Measurements from ENCODE around the gene CHKA.
"Not testable (repeated sequence)": the region's sequence is repeated elsewhere in the genome, so short reads cannot be mapped to it uniquely, and the experiment has no call there.

The CHKA gene

DNA sequence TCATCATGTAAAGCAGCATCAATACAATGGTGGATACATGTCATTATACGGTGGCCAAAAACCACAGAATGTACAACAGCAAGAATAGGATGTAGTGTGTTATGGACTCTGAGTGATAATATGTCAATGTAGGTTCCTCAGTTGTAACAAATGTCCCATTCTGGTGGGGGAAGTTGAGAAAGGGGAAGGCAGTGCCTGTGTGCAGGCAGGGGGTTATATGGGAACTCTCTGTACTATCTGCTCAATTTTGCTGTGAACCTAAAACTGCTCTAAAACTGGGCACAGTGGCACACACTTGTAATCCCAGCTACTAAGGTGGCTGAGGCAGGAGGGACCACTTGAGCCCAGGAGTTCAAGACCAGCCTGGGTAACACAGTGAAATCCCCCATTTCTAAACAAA, 5.9 kb downstream of the CHKA start:
- DNase-seq: no peak

DNA sequence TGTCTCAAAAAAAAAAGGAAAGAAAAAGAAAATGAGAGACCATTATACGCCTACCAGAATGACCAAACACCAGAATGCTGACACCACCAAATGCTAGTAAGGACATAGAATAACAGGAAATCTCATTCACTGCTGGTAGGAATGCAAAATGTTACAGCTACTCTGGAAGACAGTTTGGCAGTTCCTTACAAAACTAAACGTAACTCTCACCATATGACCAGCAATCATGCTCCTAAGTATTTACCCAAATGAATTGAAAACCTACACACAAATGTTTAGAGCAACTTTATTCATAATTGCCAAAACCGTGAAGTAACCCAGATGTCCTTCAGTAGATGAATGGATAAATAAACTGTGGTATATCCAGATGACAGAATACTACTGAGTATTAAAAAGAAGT, 7.2 kb downstream of the CHKA start:
- DNase-seq: no peak

DNA sequence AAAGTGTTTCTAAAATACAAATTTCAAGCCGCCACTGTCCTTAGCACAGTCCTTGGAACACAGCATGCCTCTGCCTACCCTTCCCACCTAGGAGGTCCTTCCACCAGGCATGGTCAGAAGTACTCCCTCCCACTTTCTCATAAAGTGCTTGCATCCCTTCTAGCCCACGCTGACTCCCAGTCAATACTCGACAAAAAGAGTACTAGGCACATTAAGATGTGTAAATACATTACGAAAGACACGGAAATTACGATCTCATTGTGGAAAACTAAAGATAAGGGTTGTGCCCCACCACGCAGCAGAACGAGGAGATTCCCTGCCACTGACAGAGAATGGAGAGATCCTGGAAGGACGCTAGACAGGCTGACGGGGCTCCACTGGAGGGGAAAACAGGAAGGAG, 13.5 kb downstream of the CHKA start:
- no peak for DNase-seq

DNA sequence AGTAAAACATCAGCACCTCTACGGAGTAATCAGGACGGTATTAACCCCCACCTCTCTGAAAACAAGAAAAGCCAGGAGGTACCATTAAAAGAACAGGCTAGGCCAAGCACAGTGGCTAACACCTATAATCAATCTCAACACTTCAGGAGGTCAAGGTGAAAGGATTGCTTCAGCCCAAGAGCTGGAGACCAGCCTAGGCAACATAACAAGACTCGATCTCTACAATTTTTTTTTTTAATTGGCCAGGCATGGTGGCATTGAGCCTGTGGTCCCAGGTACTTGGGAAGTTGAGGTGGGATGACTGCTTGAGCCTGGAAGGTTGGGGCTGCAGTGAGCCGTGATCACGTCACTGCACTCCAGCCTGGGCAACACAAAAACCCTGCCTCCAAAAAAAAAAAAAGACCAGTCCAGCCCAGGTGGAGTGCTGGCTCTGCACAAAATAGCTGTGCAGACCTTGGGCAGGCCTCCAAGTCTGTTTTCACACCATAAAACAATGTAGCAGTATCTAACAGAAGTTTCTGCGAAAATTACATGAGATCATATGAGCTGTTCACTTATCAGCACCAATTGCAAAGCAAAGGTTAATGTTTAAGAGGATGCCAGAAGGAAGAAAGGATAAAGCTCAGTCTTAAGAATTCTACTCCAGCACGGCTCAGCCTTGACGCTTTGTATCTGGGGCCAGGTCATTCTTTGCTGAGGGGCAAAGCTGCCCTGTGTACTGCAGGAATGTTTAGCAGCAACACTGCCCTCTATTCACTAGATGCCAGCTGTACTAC, 14.8 kb downstream of the CHKA start:
- DNase-seq: no peak

DNA sequence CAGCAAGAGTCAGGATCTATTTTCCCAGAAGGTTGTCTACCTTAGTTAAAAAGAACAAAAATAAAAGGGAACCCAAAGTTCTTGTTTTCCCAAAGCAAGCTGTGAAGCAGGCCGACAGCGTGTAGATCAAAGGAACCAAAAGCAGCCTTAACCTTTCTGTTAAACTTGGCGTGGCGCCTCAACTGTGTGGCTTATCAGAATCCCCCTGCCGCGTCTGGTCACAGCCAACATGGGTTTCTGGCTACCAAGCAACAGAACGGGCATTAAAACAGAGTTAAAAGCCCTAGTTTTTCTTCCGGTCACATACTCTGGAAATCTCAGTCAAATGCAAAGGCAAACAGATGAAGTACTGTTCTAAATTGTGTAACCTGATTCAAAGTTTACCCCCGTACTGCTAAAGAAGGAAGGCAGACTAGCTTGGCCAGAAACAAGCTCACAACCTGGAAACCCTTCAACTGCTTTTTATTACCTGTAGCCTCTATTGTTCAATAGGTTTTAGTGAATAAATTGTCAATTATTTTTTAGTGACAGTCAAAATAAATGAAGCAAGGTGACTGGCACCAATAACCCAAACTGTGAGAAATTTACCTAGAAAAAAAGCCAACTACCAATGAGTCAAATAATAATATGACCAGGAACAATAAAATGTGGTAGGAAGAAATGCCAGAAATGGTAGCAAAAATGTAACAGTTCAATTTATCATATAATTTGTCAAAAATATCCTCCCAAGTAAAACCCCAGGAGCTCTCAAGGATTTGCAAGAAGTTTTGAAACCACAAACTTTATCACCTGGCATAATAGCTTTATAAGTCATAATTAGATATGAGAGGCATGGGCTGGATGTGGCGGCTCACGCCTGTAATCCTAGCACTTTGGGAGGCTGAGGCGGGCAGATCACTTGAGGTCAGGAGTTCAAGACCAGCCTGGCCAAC, 21.4 kb downstream of the CHKA start:
- DNase-seq: no peak

DNA sequence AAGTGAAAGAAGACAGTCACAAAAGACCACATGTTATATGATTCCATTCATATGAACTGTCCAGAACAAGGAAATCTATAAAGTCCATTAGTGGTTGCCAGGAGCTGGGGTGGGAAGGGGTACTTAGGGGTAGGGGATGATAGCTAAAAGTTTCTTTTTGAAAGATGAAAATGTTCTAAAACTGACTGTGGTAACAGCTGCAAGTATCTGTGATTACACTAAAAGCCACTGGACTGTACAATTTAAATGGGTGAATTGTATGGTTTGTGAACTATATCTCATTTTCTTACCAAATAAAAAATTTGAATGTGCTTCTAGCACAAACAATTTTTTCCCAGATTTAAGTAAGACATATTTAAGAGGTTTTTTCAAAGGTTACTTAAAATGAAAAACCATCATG, 22.1 kb downstream of the CHKA start:
- no peak for DNase-seq

DNA sequence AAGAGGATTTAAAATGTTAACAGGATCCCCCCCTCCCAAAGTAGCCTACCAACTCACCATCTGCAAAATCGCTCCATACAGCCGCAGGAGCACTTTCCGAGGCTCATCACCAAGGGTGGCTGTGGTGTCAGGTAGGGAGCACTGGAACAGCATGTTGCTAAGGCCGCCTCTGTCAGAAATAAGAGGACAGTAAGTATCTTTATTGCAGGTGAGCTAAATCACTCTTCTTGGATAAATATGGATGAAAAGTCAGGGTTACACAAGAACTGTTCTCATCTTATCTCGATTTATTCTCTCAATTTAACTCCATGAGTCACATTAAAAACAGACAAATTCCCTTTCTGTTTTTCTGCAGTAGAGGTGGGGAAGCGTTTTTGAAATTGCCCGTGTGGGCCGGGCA, 24.2 kb downstream of the CHKA start:
- DNase-seq: no peak

DNA sequence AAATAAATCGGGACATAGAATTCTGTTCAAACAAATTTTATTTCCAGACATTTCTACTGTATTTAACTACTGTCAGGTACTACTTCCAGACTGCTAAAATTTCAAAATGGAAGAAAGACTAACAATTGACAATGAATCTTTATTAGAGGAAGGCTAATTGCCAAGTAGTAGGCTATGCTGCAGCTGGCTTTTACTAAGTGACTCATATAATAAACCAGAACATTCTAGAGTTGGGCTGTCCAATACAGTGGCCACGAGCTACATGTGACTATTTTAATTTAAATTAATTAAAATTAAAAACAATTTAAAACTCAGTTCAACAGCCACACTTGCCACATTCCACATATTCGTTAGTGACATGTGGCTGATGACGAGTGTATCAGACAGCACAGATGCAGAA, 27.6 kb downstream of the CHKA start:
- no peak for DNase-seq

DNA sequence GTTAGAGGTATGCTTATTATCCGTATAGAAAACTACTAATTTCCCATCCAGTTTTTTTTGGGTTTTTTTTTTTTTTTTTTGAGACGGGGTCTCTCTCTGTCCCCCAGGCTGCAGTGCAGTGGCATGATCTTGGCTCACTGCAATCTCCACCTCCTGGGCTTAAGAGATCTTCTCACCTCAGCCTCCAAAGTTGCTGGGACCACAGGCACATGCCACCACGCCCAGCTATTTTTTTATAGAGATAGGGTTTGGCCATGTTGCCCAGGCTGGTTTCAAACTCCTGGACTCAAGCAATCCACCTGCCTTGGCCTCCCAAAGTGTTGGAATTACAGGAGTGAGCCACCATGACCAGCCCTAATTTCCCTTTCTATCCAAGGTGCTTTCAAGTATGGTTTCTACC, 28.2 kb downstream of the CHKA start:
- not testable (repeated sequence) for DNase-seq

DNA sequence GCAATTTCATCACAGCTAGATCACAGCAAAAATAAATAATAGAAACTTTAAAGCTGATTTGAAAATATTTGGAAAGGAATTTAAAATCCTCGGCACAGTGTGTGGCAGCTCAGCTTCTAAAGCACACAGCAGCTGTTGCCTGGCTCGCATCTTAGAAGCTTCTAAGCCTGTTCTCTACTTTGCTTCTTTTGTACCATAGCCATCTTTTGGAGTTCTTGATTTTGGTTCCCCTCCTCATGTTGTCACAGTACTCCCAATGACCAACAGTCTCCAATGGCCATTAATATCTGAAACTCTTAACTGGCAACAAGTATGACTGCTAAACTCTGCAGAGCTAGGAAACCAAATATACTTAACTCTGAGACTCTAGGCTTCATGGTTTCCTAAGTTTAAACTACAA, 28.8 kb downstream of the CHKA start:
- no peak for DNase-seq

DNA sequence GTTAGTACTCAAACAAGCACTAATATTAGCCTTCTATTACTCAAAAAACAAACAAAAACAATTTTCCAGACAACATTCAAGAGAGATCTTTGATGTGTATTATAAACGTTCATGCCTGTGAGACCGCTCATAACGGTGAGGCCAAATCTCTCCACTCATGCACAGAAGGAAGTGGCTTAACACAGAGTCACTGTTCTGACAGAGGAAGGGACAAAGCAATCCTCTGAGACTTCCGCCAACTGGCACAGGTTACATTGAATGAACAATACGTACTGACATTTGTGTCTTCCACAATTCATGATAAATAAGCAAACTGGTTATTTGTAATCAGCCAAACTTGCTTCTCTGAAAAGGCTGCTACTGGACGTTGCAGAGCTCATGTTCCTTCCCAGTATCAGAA, 30.5 kb downstream of the CHKA start:
- no peak for DNase-seq

DNA sequence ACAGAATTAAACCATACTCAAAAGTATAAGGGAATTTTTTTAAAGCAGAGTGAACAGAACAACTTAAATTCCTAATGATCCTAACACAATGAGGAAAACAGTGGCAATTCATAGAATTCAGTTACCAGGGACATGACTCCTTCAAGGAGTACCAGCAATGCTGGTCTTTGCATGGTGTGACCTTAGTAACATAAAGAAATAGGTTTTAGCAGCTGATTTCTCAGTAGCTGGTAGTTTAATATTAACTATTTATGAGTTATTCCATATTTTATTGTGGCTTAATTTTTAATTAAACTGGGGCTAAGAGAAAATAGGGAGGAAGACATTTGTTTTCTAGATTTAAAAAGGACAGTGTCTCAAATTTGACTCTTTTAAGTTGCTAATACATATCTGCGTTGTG, 30.9 kb downstream of the CHKA start:
- no peak for DNase-seq

DNA sequence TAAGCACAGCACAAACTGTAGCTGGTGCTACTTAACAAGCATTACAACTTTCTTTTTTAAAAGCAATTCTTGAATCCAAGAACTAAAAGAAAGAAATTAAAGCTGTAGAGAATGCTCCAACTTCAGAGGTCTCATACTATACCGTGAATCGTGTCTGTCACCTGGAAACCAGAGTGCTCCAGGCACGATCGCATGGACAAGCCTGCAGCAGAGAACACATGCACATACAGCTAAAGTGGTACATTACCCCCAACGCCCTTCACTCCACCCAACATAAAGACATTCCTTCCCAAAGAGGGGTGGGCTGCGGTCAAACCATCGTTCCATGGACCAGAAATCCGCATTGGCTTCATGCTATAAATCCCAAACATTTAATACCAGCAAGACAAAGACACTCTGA, 31.5 kb downstream of the CHKA start:
- no peak for DNase-seq

DNA sequence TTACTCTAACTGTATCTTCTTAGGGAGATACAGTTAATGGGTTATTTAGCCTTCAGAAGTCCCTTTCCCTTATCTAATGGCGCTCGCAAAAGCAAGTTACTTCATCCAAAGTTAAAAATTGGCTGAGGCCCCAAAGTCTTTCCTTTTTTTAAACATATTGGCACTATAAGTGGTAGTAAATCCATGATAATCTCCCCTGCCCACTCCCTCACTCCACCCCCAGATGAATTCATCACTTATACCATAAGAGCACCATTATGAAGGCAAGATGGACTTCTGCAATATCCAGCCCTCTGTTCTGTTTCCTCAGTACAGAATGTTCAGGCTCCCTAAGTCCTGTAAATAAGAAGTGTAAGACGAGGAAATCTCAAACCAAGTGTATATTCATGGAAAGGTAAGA, 37.7 kb downstream of the CHKA start:
- DNase-seq: no peak

DNA sequence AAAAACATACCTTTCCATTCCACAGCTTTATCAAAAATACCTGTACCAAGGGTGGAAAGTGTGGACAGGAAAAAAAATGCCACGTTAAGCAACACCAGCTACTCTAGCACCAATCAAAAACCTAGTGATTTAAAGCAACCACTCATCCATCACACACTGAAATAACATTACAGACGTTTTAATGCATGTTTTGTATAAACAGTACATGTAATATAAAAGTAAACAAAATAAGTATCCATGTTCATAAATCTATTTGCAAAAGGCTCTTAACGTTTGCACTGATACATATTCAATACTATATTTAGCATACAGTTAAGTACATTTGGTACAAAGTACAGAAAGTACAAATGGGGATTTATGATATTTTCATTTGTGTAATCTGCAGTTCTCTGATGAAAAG, 38.7 kb downstream of the CHKA start:
- no peak for DNase-seq

DNA sequence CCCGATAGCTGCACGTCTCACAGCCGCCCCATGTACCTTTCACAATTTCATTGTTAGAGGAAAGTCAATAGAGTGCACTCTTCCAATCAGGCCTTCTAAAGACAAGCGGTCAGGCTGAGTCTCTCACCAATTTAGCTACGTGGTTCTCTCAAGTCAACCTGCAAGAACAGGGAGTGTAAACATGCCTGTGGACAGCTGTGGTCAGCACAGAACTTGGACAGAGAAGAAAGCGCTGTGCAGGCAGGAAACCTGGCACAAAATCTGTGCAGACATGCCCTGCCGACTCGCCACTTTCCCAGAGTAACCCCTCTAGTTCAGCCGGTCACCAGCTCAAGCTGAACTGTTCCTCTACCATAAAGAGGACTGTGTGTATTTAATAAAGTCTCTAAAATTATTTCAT, 39.5 kb downstream of the CHKA start:
- no peak for DNase-seq

DNA sequence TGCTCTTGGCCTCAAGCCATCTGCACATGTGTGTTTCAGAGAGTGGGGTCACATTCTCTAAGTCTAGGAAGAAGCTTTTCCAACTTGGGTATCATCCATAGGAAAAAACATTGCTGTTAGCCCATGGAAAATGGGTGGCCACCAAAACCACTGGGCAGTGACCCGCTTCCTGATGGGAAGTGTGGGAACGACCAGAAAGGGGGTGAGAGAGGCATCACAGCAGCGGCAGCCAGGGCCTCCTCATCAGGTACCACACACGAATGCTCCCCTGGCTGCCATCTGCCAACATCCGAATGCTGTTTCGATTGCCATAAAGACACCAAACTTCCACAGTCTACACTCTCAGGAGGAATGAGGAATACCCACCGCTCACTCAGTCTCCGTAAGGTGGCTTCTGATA, 40.3 kb downstream of the CHKA start:
- DNase-seq: no peak

DNA sequence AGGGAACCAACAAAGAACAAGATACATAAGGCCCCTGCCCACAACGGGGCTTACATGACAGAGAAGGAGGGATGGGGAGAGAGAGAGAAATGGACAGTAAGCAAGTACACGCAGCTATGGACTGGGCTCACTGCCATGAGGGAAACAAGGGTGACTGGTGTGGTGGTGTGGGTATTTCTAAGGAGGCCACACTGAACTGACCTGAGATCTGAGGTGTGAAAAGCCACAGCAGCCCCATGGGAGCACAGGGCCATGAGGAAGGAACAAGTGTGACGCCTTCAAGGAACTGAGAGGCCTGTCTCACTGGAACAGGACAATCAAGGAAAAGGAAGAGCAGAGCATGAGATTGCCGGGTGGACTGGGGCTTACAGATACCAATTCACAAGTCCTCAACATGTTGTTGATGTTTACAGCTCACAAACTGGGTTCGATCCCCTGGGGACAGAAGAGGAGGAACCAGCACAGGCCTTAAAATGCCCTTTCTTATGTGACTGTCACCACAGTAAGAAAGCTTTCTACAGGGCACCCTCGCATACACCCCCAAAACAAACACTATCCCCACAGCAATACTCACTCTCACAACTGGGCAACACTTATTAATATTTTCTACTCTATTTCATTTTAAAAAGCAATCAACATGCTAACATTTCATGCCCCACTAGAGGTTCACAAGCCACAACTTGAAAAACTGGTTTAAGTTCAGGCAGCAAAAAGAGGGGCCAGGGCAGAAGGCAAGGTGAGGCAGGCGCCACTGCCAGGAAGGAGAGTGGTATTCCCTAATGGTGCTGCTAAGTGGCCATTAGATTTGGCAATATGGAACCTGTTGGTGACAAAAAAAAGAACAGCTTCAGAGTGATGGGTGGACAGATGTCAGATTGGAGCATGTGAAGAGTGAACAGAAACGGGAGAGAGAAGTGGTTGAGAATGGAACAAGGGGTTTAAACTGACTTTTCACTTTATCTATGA, 43.3 kb downstream of the CHKA start:
- DNase-seq: no peak

DNA sequence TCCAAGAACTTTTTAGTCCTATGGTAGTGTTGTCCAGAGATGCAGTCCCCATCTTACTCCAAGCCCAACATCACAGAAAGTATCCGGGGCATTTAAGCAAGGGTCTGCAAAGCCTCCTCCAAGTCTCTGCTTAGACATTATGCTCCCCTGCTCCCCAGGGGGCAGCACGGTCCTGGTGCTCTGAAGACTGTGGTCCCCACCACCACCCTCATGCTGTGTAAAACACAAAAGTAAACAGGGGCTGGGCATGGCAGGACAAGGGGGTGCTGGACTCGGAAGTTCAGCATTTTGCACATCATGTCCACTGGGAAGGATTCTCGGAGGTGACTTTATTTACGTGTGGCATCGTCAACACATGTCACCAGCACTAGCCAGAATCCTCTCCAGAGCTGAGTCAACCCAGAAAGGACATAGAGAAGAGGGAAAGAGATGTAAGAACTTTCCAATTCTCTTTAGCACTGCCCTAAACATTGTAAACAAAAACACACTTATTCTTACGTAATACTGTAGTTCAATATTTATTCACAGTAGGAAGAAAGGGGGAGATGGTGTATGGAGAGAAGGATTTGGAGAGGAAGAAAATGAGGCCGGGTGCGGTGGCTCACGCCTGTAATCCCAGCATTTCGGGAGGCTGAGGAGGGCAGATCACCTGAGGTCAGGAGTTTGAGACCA, 44.7 kb downstream of the CHKA start:
- DNase-seq: no peak

DNA sequence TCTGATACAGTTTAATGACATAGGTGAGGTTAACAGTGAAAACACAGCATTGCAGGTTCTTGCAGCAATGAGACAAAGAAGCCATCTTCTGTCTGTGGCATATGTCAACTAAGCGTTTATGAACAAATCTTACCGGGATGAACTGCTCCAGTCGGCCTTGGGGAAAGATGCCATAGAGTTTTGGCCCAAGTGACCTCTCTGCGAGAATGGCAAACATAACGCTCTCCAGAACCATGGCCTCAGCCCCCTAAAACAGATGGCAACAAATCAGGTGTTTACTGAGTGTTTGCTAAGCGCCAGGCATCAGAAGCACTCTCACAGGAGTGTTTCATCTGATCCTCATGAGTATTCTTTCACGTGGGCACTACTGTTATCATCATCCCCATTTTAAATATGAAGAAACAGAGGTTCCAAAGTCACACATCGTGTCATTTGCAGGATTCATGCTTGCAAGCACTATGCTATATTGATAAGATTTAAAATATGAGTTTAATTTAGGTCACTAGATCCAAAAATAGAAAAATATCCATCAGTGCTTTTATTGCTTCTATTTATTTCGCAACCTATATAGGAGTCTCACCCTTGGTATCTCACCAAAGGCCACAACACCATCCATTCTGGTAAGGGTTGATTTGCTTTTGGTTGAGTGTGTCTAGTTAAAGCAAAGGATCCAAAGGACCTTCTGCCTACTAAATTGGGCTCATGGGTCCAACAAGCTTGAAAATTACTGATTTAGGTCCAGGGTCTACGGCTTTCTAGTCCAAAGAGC, 46.4 kb downstream of the CHKA start:
- no peak for DNase-seq

DNA sequence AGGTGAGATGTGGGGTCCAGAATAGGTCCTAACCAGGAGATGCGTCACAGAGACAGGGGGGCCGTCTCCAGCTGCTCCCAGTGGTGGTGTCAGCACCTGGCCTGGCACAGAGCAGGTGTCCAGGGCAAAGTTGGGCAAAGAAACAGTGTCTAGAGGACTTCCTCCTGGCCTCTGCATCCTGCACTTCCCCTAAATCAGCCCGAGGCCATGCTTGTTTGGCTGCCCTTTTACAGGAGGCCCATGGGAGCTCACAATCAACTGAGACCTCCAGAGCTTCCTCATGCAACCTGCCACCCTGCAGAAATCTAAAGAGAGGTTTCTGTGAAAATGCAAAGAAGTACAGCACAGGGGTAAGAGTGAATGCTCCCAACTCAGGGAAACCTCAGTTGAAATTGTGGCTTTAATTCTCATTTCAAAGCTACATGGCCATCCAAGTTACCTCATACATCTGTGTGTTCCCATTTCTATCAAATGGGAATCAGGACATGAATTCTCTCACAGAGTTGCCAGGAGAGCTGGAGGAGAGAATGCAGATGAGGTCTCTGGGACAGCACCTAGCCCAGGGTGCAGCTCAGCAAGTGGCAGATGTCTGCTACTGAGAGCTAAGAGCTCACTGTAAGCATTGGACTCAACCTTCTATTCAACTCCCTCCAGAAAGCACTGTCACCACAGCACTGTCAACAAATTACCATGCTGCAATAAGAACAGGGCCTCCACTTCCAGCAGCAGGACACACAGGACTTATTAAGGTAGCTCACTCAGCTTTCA, 49.7 kb downstream of the CHKA start:
- no peak for DNase-seq

Data from NCI-H187 treated with DMSO at 0.1 percent for 48 hours (cell line).